Suprapubic skin (tissue), 4 donors: ENCODE results near the gene RGS7BP.
"Not testable (repeated sequence)": the region's sequence is repeated elsewhere in the genome, so short reads cannot be mapped to it uniquely, and the experiment has no call there.

ENCODE experiments used
- CTCF ChIP-seq, 2 donors: fragments of 200-600 bp in 1 of 2; fragments of 450-650 bp in 1 of 2; sonication (generic) in 1 of 2; IDR thresholded peaks; one replicate each; pipeline ENCODE4 v1.5.1; 2016 to 2019; ENCODE audit warnings: antibody characterized with exemption in 2 of 2, mild to moderate bottlenecking in 1 of 2, moderate library complexity in 1 of 2
- EP300 ChIP-seq: sonication (generic); formaldehyde crosslinking; IDR thresholded peaks from one replicate; pipeline ENCODE4 v1.6.1; 2017; ENCODE audit warnings: antibody characterized with exemption
- POLR2A ChIP-seq, 2 donors: fragments of 450-650 bp; IDR thresholded peaks; one replicate each; pipeline ENCODE4 v1.6.1; 2017; ENCODE audit warnings: antibody characterized with exemption in 2 of 2, mild to moderate bottlenecking in 2 of 2, moderate library complexity in 2 of 2
- POLR2AphosphoS5 ChIP-seq, 3 donors: sonication (generic); formaldehyde crosslinking; IDR thresholded peaks; one replicate each; pipeline ENCODE4 v1.6.1; 2017; ENCODE audit warnings: antibody characterized with exemption in 3 of 3

- TF ChIP-seq CTCF (IDR thresholded peaks at IDR 0.05); POLR2A (IDR thresholded peaks at IDR 0.05); EP300; POLR2AphosphoS5 (IDR thresholded peaks at IDR 0.05): not testable (repeated sequence)
Measured at GRCh38 chr5:64558641-64559040, 52.8 kb downstream of the RGS7BP start.
